HAP-1 (cell line): ENCODE data around the gene KL.

Experiments used
- DNase-seq, 2 experiments: peaks; one replicate each; pipeline ENCODE4 v3.0.0-alpha.2; 2016 to 2020; ENCODE audit warnings: low spot score in 2 of 2
- H3K27me3 ChIP-seq: fragments of 250-450 bp; sonication (Bioruptor Pico); 2 replicates; pipeline ENCODE4 v1.5.1; 2020; ENCODE audit warnings: low read depth, mild to moderate bottlenecking, moderate library complexity
- H3K36me3 ChIP-seq: fragments of 250-450 bp; sonication (Bioruptor Pico); replicated peaks from 2 replicates; pipeline ENCODE4 v1.5.1; 2020; ENCODE audit warnings: mild to moderate bottlenecking
- H3K4me1 ChIP-seq: fragments of 250-450 bp; sonication (Bioruptor Pico); 2 replicates; pipeline ENCODE4 v1.5.1; 2020; ENCODE audit warnings: mild to moderate bottlenecking
- H3K4me3 ChIP-seq: fragments of 250-450 bp; sonication (Bioruptor Pico); 2 replicates; pipeline ENCODE4 v1.5.1; 2020; ENCODE audit warnings: mild to moderate bottlenecking, moderate library complexity
- H3K9me3 ChIP-seq: fragments of 250-450 bp; sonication (Bioruptor Pico); 2 replicates; pipeline ENCODE4 v1.5.1; 2020; ENCODE audit warnings: mild to moderate bottlenecking, moderate library complexity
- in situ Hi-C: fragments of 300-500 bp; cut with MboI; formaldehyde crosslinking; loops from 3 replicates; pipeline ENCODE4 v1.14.3; 2020; ENCODE audit warnings: low sequenced_read_pairs, inconsistent platforms, mixed read lengths

Gene KL

DNA sequence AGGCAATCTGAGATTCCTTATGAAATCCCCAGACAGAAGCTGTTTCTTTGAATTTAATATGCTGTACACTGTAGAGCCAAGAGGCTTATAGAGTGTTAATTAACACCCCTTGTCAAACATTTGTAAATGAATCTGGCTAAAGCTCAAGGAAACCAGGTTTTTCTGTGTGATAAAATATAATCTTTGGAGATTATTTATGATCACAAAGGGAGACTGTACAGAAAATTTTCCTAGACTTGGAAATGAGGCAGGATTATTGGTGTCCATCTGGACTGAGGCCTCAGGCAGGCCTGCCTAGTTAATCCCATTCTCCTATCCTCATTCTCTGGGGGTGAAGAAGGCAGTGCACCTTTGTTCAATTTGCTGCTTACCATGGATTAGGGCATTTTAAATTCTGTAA lies 17.8 kb downstream of the KL start:
- Histone ChIP-seq H3K27me3 (no peaks in the 10 kb centered on the region), H3K4me1 (peaks cover 13% of the 10 kb centered on the region), H3K36me3 (no peaks in the 10 kb centered on the region), H3K9me3 (no peaks in the 10 kb centered on the region), H3K4me3 (no peak overlapping the region)
- DNase-seq, result peak; percentile 66 to 83
- in situ Hi-C loops, result no loop called here

DNA sequence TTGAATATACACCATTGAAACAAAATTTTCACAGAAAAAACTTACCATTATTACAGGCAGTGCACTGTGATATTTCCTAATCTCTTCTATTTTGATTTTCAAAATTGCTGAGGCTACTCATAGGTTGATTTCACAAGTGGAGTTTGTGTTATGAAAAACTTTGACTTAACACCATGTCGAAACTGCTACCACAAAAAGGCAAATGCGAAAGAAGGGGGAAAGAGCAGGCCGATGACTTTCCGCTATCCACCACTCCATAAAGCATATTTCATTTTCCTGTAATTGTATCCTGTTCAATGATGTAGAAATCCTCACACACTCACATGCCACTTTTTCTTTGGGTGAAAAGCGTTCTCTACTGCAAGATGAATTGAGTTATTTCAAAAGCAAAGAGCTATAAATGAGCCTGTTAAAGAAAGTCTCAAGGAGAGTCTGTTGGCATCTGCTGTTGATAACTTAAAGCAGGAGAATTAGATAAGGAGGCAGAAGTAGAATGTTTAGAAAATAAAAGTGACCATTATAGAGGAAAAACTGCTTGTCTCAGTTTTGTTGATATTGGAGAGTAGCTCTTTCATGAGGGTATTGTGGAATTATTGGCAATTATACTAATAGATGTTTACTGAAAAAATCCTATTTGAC lies 18.8 kb downstream of the KL start:
- H3K9me3 ChIP-seq, result no peaks in the 10 kb centered on the region
- in situ Hi-C loops, result no loop called here
- H3K4me3 ChIP-seq, result no peak overlapping the region
- H3K36me3 ChIP-seq, result no peaks in the 10 kb centered on the region
- DNase-seq, result no peak
- peaks cover 13% of the 10 kb centered on the region for H3K4me1 ChIP-seq
- no peaks in the 10 kb centered on the region for H3K27me3 ChIP-seq

DNA sequence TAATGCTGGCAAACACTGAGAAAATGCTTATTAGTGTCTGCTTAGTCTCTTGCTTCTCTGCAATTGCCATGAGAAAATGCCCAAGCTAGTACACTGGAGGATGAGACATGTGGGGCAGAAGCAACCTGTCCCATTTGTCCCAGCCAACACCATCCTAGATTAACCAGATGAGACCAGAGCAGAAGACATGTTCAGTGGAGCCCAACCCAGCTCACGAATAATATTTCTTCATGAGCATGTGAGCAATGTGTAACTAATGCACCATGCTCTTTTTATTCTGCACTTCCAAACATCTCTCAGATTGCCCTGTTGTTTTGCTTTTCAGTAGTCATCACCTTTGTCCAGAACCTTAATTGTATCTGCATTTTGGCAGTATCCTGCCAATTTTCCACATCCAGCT lies 21.4 kb downstream of the KL start:
- no peak overlapping the region for H3K4me3 ChIP-seq
- no peaks in the 10 kb centered on the region for H3K9me3 ChIP-seq
- DNase-seq, result no peak
- in situ Hi-C loops, result no loop called here
- peaks cover 13% of the 10 kb centered on the region for H3K4me1 ChIP-seq
- H3K36me3 ChIP-seq, result no peaks in the 10 kb centered on the region
- H3K27me3 ChIP-seq, result no peaks in the 10 kb centered on the region

DNA sequence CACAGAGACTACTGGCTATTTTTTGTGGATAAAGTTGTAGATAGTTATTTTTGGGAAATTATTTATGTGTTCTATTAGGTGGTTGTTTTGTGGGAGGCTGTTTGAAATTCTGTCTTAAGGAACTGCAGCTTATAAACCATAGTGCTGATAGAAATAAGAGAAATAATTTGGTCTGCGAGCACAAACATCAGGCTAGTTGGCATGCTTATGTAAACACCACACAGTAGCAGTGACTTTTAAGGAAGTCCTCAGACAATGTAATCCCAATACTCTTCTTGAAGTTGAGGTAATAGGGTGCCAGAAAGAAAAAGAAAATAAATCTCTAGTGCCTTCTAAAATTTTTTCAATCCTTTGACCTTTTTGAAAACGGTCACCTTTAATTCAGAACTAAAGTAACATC lies 23.9 kb downstream of the KL start:
- in situ Hi-C loops, result no loop called here
- no peaks in the 10 kb centered on the region for H3K27me3 ChIP-seq
- no peak overlapping the region for H3K4me3 ChIP-seq
- no peaks in the 10 kb centered on the region for H3K4me1 ChIP-seq
- no peak for DNase-seq
- no peaks in the 10 kb centered on the region for H3K9me3 ChIP-seq
- H3K36me3 ChIP-seq, result no peaks in the 10 kb centered on the region

DNA sequence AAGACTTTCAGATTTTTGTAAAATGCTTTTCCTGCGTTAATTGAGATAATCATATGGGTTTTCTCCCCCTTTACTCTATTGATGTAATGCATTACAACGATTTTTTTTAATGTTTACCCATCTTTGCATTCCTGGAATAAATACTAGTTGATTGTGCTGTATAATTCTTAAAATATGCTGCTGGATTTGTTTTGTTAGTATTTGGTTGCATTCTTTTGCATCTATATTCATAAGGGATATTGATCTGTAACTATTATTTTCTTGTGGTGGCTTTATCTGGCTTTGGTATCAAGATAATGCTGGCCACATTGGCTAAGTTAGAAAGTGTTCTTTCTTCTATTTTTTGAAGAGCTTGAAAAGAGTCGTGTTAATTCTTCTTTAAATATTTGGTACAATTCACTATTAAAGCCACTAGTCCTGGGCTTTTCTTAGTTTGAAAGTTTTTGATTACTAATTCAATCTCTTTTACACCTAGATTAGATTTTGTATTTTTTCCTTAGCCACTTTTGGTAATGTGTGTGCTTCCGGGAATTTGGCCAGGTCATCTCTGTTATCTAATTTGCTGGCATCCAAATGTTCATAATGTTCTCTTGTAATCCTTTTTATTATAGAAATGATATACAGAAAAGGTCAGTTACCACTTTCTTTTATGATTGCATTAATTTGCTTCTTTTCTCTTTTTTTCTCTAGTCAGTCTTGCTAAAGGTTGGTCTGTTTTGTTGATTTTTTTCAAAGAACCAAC lies 29.8 kb downstream of the KL start:
- no peaks in the 10 kb centered on the region for H3K27me3 ChIP-seq
- in situ Hi-C loops, result no loop called here
- H3K36me3 ChIP-seq, result no peaks in the 10 kb centered on the region
- no peaks in the 10 kb centered on the region for H3K9me3 ChIP-seq
- H3K4me3 ChIP-seq, result no peak overlapping the region
- H3K4me1 ChIP-seq, result no peaks in the 10 kb centered on the region
- no peak for DNase-seq

DNA sequence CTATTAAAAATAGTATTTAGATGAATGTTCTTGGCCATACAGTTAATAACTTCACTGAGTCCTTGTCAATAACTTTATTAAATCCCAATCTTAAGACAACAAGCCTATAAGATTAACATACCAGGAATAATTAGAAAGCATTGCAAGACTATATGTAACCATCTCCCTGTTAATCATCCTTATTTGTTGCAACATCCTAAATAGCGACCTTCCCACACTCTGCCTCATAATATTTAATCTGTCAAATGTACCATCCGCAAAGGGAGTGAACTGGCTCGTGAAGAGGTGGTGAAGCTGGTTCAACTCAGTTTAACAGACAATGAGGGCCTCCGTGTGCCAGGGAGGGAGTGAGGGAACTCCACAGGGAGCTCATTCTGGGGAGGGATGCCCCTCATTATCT lies 33.9 kb downstream of the KL start:
- no peaks in the 10 kb centered on the region for H3K27me3 ChIP-seq
- no peaks in the 10 kb centered on the region for H3K4me1 ChIP-seq
- H3K4me3 ChIP-seq, result no peak overlapping the region
- H3K36me3 ChIP-seq, result no peaks in the 10 kb centered on the region
- no peak for DNase-seq
- in situ Hi-C loops, result no loop called here
- H3K9me3 ChIP-seq, result no peaks in the 10 kb centered on the region

DNA sequence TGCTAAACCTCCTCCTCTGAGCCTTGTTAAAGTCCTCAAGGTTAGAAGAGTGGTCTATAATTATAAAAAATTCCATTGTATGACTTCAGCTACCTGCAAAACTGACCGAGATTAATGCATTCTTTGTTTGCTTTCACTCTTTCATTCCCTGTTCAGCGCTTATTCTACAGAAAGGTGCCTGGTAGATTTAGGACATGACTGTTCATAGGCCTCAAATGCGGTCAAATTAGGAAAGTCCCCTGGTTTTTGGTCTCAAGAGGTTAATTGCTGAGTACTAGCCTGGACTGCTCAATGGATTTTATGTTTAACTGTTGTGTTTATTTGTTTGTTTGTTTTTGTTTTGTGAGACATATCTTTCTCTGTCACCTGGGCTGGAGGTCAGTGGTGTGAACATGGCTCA lies 35.4 kb downstream of the KL start:
- Histone ChIP-seq H3K9me3 (no peaks in the 10 kb centered on the region), H3K36me3 (no peaks in the 10 kb centered on the region), H3K4me1 (no peaks in the 10 kb centered on the region), H3K4me3 (no peak overlapping the region), H3K27me3 (no peaks in the 10 kb centered on the region)
- no peak for DNase-seq
- in situ Hi-C loops, result no loop called here

DNA sequence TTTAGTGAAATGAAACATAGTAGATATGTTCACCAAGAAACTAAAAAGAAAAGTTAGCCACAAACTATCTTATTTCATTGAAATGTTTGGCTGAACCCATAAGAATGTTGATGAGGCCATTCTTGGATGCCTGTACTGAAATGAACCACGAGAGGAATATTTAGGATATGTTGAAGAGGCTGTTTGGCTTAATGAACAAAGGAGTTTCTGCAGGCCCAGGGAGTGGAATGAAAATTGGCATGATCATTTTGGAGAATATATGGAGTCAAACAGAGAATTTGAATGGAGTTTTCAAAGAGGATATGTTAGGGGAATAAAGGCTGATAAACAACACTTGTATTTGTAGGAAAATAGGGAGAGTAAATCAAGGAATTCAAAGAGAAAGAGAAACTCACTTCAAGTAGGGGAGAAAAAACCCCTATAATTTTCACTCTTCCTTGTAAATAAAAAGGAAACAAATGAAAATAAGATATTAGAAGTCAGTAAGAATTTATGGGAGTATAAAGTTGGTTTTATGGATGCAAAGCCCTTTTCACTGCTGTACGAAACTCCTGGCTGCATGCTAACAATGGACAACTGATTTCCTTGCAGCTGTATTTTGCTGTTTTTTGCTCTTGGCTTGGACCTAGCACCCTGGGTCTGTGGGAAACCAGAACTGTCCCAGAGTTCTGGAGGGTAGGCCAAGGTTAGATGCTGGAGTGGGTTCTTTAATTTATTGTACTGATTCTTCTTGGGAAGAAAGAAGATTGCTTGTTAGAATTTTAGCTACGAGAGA lies 36.5 kb downstream of the KL start:
- Histone ChIP-seq H3K4me1 (no peaks in the 10 kb centered on the region), H3K4me3 (no peak overlapping the region), H3K9me3 (no peaks in the 10 kb centered on the region), H3K36me3 (no peaks in the 10 kb centered on the region), H3K27me3 (no peaks in the 10 kb centered on the region)
- DNase-seq, result no peak
- in situ Hi-C loops, result no loop called here

DNA sequence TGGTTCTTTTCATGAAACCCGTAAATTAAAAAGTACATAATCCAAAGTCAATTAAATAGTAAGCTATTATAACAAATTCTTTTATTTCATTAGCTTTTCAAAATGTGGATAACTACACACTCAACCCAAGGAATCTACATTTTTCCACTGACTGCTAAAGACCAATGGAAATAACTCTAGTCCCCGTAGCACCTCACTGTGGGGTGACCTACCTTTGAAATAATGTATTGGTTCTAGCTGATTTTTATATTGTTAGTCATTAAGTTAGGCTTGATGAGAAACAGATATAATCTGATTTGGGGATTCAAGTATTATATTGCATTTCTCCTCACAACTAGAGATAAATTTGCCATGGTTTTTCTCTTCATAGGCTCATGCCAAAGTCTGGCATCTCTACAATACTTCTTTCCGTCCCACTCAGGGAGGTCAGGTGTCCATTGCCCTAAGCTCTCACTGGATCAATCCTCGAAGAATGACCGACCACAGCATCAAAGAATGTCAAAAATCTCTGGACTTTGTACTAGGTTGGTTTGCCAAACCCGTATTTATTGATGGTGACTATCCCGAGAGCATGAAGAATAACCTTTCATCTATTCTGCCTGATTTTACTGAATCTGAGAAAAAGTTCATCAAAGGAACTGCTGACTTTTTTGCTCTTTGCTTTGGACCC lies 37.3 kb downstream of the KL start:
- no peak overlapping the region for H3K4me3 ChIP-seq
- no peak for DNase-seq
- no peaks in the 10 kb centered on the region for H3K9me3 ChIP-seq
- in situ Hi-C loops, result no loop called here
- no peaks in the 10 kb centered on the region for H3K4me1 ChIP-seq
- no peaks in the 10 kb centered on the region for H3K27me3 ChIP-seq
- H3K36me3 ChIP-seq, result no peaks in the 10 kb centered on the region

DNA sequence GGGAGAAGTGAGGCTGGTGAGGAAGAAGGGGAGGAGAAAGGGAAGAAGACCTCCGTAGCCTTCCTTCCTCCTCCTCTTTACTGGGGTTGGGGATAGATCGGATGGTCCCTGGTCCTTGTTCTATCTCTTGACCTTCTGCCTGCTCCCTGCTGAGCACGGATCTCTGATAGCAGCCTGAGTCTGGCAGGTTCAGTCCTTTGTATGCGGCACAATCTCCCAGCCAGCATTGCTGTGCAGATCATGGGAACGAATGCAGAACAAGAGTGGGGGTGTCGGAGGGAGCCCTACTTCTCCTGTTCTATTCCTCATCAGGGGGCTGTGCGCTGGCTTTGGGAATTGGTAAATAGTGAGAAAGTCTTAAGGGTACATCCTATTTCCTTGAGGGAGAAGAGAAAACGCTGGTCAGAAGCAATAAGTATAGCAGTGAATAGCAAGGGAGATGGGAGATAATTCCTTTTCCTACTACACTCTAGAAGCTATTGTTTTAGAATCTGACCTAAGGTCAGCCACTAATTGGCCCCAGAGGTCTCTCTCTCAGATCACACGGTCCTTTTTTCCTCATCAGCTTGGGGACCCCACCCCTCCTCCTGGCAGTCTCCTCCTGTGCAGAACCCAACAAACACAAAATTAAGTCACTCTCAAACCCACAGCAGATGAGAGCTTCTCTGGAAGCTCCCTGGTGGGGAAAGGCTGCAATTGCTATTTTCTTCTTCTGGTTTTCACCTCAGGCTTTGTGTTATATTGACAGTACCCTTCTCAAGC lies 41.0 kb downstream of the KL start:
- Histone ChIP-seq H3K27me3 (no peaks in the 10 kb centered on the region), H3K36me3 (no peaks in the 10 kb centered on the region), H3K4me3 (no peak overlapping the region), H3K9me3 (no peaks in the 10 kb centered on the region), H3K4me1 (no peaks in the 10 kb centered on the region)
- DNase-seq, result peak in 1 of 2 experiments; percentile 20
- in situ Hi-C loops, result no loop called here

DNA sequence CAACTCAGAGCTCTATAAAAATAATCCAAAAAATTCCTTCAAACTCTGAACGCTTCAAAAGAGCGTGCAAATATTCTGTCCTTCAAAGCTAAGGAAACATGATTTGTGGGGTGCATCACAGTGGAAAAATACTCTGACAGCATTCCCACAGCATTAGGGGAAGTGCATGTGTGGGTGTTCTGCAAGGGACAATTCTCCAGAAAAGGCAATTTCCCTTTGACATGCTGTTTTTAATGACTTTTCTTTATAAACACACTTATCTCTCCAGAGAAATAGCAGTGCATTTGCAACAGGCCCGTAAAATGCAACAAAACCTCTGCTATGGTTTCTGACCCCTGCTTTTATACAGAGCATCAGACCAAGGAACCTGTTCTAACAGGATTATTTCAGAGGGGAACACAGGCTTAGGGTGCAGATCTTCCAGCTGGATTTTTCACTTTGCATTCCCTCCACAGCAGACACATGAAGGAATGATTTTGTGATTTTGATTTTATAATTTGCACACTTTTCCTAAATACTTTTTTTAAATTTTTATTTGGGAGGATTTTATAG lies 42.6 kb downstream of the KL start:
- DNase-seq, result no peak
- Histone ChIP-seq H3K4me3 (no peak overlapping the region), H3K4me1 (no peaks in the 10 kb centered on the region), H3K27me3 (no peaks in the 10 kb centered on the region), H3K36me3 (no peaks in the 10 kb centered on the region), H3K9me3 (no peaks in the 10 kb centered on the region)
- in situ Hi-C loops, result no loop called here

DNA sequence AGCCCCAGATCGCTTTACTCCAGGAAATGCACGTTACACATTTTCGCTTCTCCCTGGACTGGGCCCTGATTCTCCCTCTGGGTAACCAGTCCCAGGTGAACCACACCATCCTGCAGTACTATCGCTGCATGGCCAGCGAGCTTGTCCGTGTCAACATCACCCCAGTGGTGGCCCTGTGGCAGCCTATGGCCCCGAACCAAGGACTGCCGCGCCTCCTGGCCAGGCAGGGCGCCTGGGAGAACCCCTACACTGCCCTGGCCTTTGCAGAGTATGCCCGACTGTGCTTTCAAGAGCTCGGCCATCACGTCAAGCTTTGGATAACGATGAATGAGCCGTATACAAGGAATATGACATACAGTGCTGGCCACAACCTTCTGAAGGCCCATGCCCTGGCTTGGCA lies 44.6 kb downstream of the KL start:
- DNase-seq, result no peak
- Histone ChIP-seq H3K9me3 (no peaks in the 10 kb centered on the region), H3K4me3 (no peak overlapping the region), H3K27me3 (no peaks in the 10 kb centered on the region), H3K36me3 (no peaks in the 10 kb centered on the region), H3K4me1 (no peaks in the 10 kb centered on the region)
- in situ Hi-C loops, result no loop called here

DNA sequence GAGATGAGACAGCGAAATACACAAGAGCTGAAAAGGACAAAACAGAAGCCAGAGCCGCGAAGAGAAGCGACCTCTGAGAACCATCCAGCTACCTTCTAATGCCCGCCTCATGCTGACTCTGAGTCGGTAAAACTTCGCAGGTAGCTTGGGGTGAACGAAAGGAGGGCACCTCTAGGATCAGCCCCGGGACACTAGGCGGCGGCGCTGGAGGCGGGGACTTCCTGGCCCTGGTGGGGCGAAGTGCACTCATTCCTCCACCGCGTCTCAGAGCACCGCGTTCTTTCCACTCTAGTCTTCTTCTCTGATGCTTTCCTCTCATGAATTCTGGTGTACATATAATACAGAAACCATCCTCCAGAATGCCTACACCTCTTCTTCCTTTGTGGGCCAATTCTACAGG lies 50.1 kb downstream of the KL start:
- no peaks in the 10 kb centered on the region for H3K36me3 ChIP-seq
- in situ Hi-C loops, result no loop called here
- H3K27me3 ChIP-seq, result no peaks in the 10 kb centered on the region
- no peaks in the 10 kb centered on the region for H3K4me1 ChIP-seq
- no peaks in the 10 kb centered on the region for H3K9me3 ChIP-seq
- no peak for DNase-seq
- no peak overlapping the region for H3K4me3 ChIP-seq
